Mesothelial cell of epicardium (in vitro differentiated cells): ENCODE results near the gene VPS35. TPM values are rescaled to one million over a fixed set of nuclear protein-coding genes. Genes with fewer than 3 reads are reported as not detected.
A peak's percentile ranks its signal among the peaks of the same experiment; 100 is the strongest.
"Not testable (repeated sequence)": the region's sequence is repeated elsewhere in the genome, so short reads cannot be mapped to it uniquely, and the experiment has no call there.

Experiments used
- DNase-seq, 2 experiments: peaks; one replicate each; pipeline ENCODE4 v3.0.0; 2021; ENCODE audit warnings: low spot score in 2 of 2; ENCODE audit not compliant: unreplicated experiment in 2 of 2
- H3K27ac Mint-ChIP-seq: 2 replicates; pipeline ENCODE4 v1.8.0; 2021; ENCODE audit warnings: mixed read lengths
- H3K27me3 Mint-ChIP-seq: 2 replicates; pipeline ENCODE4 v1.8.0; 2021; ENCODE audit warnings: low read depth, mixed read lengths
- H3K36me3 Mint-ChIP-seq: 2 replicates; pipeline ENCODE4 v1.8.0; 2021; ENCODE audit warnings: mixed read lengths
- H3K4me1 Mint-ChIP-seq: 2 replicates; pipeline ENCODE4 v1.8.0; 2021; ENCODE audit warnings: mixed read lengths
- H3K4me3 Mint-ChIP-seq: 2 replicates; pipeline ENCODE4 v1.8.0; 2021; ENCODE audit warnings: mild to moderate bottlenecking, moderate library complexity, mixed read lengths
- H3K9me3 Mint-ChIP-seq: 2 replicates; pipeline ENCODE4 v1.8.0; 2021; ENCODE audit warnings: mixed read lengths
- CTCF ChIP-seq: fragments of 200-600 bp; sonication (generic); IDR thresholded peaks from one replicate; pipeline ENCODE4 v1.5.0; 2021; ENCODE audit warnings: antibody characterized with exemption; ENCODE audit not compliant: unreplicated experiment
- total RNA-seq: library from RNA; stranded (reverse); gene quantifications from 3 replicates; pipeline ENCODE4 v1.2.1, GENCODE V29; 2021

VPS35 gene
- total RNA-seq, 1 donor from 2014 or later = 115 TPM

DNA sequence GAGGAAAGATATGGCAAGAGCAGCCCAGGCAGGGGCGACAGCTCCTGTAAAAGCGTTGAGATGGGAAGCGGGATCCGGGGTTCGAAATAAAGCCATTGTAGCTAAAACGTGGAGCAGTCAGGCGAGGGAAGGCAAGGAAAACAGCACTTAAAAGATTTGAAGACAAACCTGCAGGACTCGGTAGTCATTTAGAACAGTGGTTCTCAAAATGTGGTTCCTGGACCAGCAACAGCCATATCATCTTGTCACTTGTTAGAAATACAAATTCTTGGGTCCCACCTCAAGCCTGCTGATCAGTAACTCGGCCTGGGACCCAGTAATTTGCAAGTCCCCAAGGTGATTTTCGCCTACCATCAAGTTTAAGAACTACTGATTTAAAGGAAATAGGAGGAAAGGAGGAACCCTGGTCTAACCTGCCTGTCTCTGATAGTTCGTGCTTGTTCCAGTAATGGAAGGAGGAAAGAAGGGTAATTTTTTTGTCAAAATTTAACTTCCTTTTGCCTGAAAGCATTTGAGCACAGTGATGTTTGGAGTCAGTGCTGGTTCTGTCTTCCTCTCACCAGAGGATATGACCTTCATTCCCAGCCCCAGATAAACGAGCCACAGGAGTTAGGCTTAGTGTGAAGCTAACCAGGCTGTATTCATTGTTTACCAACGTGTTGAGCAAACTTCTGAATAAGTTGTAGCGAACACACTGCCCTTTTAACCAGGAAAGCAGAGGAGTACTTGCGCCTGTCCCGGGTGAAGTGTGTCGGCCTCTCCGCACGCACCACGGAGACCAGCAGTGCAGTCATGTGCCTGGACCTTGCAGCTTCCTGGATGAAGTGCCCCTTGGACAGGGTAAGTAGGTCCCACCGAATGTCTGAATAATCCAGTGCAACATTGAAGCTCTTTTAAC, 1.6 kb upstream of the VPS35 start:
- no peak for DNase-seq

GRCh38 chr16:46689365-46690280, 645 bp upstream of the VPS35 start, which contains the start of gene ORC6:
Gene ORC6 (plus strand): TSS chr16:46689659. CDS start chr16:46689706, 47 bp downstream.
- H3K9me3 Mint-ChIP-seq = no peaks in the 10 kb centered on the region
- no peak within 1 kb of the TSS for H3K27ac Mint-ChIP-seq
- H3K27me3 Mint-ChIP-seq = no peaks in the 10 kb centered on the region
- peak; percentile 98 to 99 for DNase-seq
- peaks cover 24% of the 10 kb centered on the region for H3K4me1 Mint-ChIP-seq
- no peak within 1 kb of the TSS for H3K4me3 Mint-ChIP-seq
- peak; percentile 15 for TF ChIP-seq CTCF
- peaks cover 4% of the 10 kb centered on the region for H3K36me3 Mint-ChIP-seq

More for the DNA sequence above, 1.6 kb upstream of the VPS35 start:
- Mint-ChIP-seq H3K27me3 (no peaks in the 10 kb centered on the region), H3K36me3 (peaks cover 10% of the 10 kb centered on the region), H3K4me1 (peaks cover 20% of the 10 kb centered on the region), H3K9me3 (no peaks in the 10 kb centered on the region), H3K27ac (no peak overlapping the region), H3K4me3 (no peak overlapping the region)
- TF ChIP-seq CTCF = no peak

DNA sequence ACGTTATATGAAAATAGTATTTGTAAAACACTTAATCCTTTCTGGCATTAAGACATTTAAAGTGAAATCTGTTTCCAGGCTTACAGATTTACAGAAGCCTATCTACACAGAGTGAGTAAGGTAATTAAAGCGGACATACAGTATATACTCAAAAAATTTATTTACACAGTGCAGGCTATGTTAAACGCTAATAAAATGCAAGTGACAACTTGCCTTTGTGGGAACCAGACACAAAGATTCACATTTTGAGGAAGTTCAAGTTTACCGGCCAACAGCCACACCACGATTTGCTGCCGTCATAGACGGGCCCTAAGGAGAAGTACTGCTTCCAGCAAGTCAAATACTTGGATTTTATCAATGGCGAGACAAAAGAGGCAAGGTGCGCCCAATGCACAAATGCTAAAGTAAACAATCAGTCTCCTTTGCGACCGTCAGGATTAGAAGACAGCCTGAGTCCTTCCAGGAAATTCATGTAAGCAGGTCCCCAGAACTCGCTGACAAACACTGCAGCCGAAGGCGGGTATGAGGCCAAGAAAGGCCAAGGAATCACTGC, 801 bp downstream of the VPS35 start:
- no peak for DNase-seq
- Mint-ChIP-seq H3K27me3 (no peaks in the 10 kb centered on the region), H3K4me1 (peaks cover 27% of the 10 kb centered on the region), H3K36me3 (peaks cover 3% of the 10 kb centered on the region), H3K9me3 (no peaks in the 10 kb centered on the region), H3K4me3 (no peak overlapping the region), H3K27ac (no peak overlapping the region)
- no peak for TF ChIP-seq CTCF

DNA sequence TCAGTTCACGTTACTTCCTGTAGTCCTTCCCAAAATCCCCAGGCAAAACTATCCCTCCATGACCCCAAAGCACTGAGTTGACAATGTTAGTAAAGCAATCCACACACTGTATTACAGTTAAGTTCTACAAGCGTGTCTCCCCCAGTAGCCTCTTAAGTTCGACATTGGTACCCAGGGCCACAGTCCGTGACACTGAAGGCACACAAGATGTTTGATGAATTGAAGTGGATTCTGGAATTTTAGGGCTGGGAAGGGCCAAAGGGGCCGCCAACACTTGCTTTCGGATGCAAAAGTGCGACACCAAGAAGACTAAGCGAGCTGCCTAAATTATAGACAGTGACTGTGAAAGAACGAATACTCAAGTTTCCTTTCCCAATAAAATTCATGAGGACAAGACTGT, 1.5 kb downstream of the VPS35 start:
- no peak overlapping the region for H3K27ac Mint-ChIP-seq
- H3K27me3 Mint-ChIP-seq = no peaks in the 10 kb centered on the region
- no peak overlapping the region for H3K4me3 Mint-ChIP-seq
- H3K4me1 Mint-ChIP-seq = peaks cover 29% of the 10 kb centered on the region
- H3K36me3 Mint-ChIP-seq = peaks cover 3% of the 10 kb centered on the region
- no peaks in the 10 kb centered on the region for H3K9me3 Mint-ChIP-seq
- DNase-seq = no peak
- TF ChIP-seq CTCF = no peak

GRCh38 chr16:46686815-46687473, 2.0 kb downstream of the VPS35 start:
- no peak overlapping the region for H3K27ac Mint-ChIP-seq

DNA sequence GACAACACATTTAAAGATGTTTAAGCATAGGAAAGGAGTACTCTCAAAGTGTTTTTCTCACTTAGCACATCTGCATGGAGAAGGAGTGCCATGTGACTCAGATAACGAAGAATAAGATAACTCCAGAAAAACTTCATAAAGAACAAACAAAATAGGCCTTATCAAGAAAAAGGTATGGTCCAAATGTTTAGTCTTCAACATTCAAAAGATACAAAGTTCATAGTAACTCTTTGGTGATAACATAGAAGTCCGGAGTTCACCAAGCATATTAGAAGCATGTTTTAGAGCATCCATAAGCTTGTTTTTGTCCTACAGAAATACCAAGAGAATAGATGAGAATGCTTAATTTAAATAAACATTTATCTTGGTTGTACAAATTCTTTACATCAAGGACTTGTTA, 7.1 kb downstream of the VPS35 start:
- not testable (repeated sequence) for H3K9me3 Mint-ChIP-seq, H3K4me3 Mint-ChIP-seq, H3K27me3 Mint-ChIP-seq, DNase-seq, H3K27ac Mint-ChIP-seq
- H3K36me3 Mint-ChIP-seq = peaks cover 18% of the 10 kb centered on the region
- peaks cover 15% of the 10 kb centered on the region for H3K4me1 Mint-ChIP-seq

More at GRCh38 chr16:46686815-46687473, 2.0 kb downstream of the VPS35 start:
- TF ChIP-seq CTCF = no peak
- Mint-ChIP-seq H3K36me3 (no peaks in the 10 kb centered on the region), H3K9me3 (no peaks in the 10 kb centered on the region), H3K27me3 (no peaks in the 10 kb centered on the region), H3K4me3 (no peak overlapping the region), H3K4me1 (peaks cover 29% of the 10 kb centered on the region)
- DNase-seq = no peak

- not testable (repeated sequence) for H3K4me3 Mint-ChIP-seq, H3K27me3 Mint-ChIP-seq
Observed at GRCh38 chr16:46677943-46678342, 11.0 kb downstream of the VPS35 start.

More at GRCh38 chr16:46677943-46678342, 11.0 kb downstream of the VPS35 start:
- Mint-ChIP-seq H3K36me3 (peaks cover 36% of the 10 kb centered on the region), H3K4me1 (peaks cover 13% of the 10 kb centered on the region)
- not testable (repeated sequence) for H3K9me3 Mint-ChIP-seq, DNase-seq, H3K27ac Mint-ChIP-seq
